Hippocampal formation (tissue), 2 donors: ENCODE measurements around the gene SRPK3.

Experiments
- DNase-seq, 2 donors: peaks; one replicate each; lab custom pipeline; 2025; lab: John Stamatoyannopoulos, UW

The SRPK3 gene

GRCh38 chrX:153784325-153784967 lies 3.6 kb downstream of the SRPK3 start:
- DNase-seq: no peak

- no peak for DNase-seq
Observed at GRCh38 chrX:153786669-153787068, 5.8 kb downstream of the SRPK3 start.

GRCh38 chrX:153789654-153790053 lies 8.8 kb downstream of the SRPK3 start:
- no peak for DNase-seq

GRCh38 chrX:153791104-153791852 lies 10.4 kb downstream of the SRPK3 start:
- no peak for DNase-seq

- DNase-seq: no peak
Observed at GRCh38 chrX:153792368-153792767, 11.5 kb downstream of the SRPK3 start.

- no peak for DNase-seq
Observed at GRCh38 chrX:153793291-153793690, 12.4 kb downstream of the SRPK3 start.

GRCh38 chrX:153794018-153794896 lies 13.4 kb downstream of the SRPK3 start, which contains the start of the genes IDH3G and SSR4:
Gene IDH3G, minus strand, starts transcription at chrX:153794375. Its CDS starts 49 bp downstream, at chrX:153794326.
Gene SSR4, plus strand, starts transcription at chrX:153794668. Its CDS starts 20 bp downstream, at chrX:153794688.
- peak; percentile 84 to 92 for DNase-seq

- DNase-seq: no peak
Observed at GRCh38 chrX:153794897-153795816, 14.3 kb downstream of the SRPK3 start.

- no peak for DNase-seq
Observed at GRCh38 chrX:153797415-153798015, 16.7 kb downstream of the SRPK3 start.

- no peak for DNase-seq
Observed at GRCh38 chrX:153799326-153799725, 18.5 kb downstream of the SRPK3 start.

GRCh38 chrX:153800177-153800722 lies 19.4 kb downstream of the SRPK3 start:
- no peak for DNase-seq

GRCh38 chrX:153800746-153801145 lies 19.9 kb downstream of the SRPK3 start:
- no peak for DNase-seq

- no peak for DNase-seq
Observed at GRCh38 chrX:153801669-153802068, 20.8 kb downstream of the SRPK3 start.

GRCh38 chrX:153802513-153803045 lies 21.7 kb downstream of the SRPK3 start:
- no peak for DNase-seq

GRCh38 chrX:153803211-153804099 lies 22.6 kb downstream of the SRPK3 start:
- DNase-seq: no peak

GRCh38 chrX:153804100-153804595 lies 23.3 kb downstream of the SRPK3 start:
- DNase-seq: no peak

GRCh38 chrX:153804621-153805020 lies 23.8 kb downstream of the SRPK3 start:
- DNase-seq: no peak

GRCh38 chrX:153805436-153805835 lies 24.6 kb downstream of the SRPK3 start:
- DNase-seq: no peak

GRCh38 chrX:153806999-153807575 lies 26.2 kb downstream of the SRPK3 start:
- DNase-seq: no peak
